ENCODE results near the gene SLC44A5.

DNA sequence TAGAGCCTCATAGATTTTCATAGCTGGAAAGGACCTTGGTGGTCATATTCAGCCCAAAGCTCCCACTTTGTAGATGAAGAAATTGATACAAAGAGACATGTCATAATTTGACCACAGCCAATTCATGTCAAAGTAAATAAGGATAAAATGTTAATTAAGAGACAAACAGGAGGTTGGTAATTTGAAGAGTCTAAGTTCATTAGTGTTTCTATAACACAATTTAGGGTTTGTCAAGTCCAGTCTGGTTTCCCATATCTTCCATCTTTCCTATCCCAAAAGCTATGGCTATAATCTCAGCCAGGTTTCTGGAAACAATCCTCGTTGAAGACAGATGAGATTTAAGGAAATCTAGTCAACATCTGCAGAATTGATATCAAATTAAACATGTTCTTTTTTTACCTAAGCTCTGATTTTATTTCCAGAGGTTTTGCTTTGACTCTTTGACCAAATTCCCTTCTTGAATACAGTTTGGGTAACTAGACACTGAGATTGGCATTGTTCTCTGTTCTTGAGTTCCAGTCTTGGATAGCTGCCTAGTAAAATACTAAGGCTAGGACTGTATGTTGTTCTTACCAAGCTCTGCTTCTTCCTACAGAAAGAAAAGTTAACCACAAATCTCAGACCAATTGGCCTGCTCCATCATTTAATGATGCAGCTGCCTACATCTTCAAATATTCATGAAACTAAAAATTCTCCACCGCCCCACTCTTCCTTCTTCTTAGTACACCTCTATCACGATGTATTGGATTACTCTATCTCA lies 62.0 kb downstream of the SLC44A5 start:
- TF ChIP-seq POLR2AphosphoS5 (IDR thresholded peaks at IDR 0.05; ENCODE audit: borderline replicate concordance, low read depth, low read length) (no peak), EZH2 (IDR thresholded peaks at IDR 0.05) (no peak), FOXP2 (optimal IDR thresholded peaks at IDR 0.05; ENCODE audit: control extremely low read depth, extremely low read length, insufficient read depth) (no peak)

Measured in SK-N-MC (cell line).